Measurements from ENCODE around the gene ABCD2. TPM values are rescaled to one million over a fixed set of nuclear protein-coding genes. Genes with fewer than 3 reads are reported as not detected.

Gene ABCD2
- total and polyA plus RNA-seq, 2 donors (not counting 3 experiments of a cell fraction or from before 2014, with no cell fraction given): not detected

- Histone ChIP-seq H3K9ac (replicated peaks; ENCODE audit: extremely low read depth, insufficient read depth, low read length) (no peak overlapping the region), H3K27me3 (ENCODE audit: control insufficient read depth in 2 of 2, insufficient read depth in 2 of 2, low read length in 2 of 2) (peaks cover 10 to 15% of the 10 kb centered on the region in 2 experiments), H3K4me3 (replicated peaks in 1 of 3; ENCODE audit: insufficient read depth in 1 of 3, low read depth in 1 of 3, low read length in 3 of 3) (peak overlapping the region in 2 of 3 experiments; percentile 40 to 58), H3K4me2 (ENCODE audit: insufficient read depth, low read length) (peak overlapping the region; percentile 84), H3K27ac (ENCODE audit: insufficient read depth, low read depth, low read length) (no peak overlapping the region), H3K9me3 (replicated peaks; ENCODE audit: control insufficient read depth, insufficient read depth, low read length) (no peaks in the 10 kb centered on the region), H2AFZ (ENCODE audit: low read depth, low read length) (peak overlapping the region; percentile 85), H4K20me1 (replicated peaks; ENCODE audit: control insufficient read depth, extremely low read depth, insufficient read depth, low read length) (no peaks in the 10 kb centered on the region), H3K36me3 (ENCODE audit: control insufficient read depth in 2 of 2, extremely low read depth in 1 of 2, insufficient read depth in 2 of 2, low read length in 2 of 2) (no peaks in the 10 kb centered on the region), H3K79me2 (ENCODE audit: control insufficient read depth, insufficient read depth, low read length) (no peaks in the 10 kb centered on the region), H3K4me1 (ENCODE audit: control insufficient read depth, extremely low read depth, insufficient read depth, low read length) (peaks cover 3% of the 10 kb centered on the region), H3K9me1 (replicated peaks; ENCODE audit: control insufficient read depth, extremely low read depth, insufficient read depth, low read length) (no peaks in the 10 kb centered on the region)
- no TSS peak for BruUV-seq (replicated peaks)
- DNase-seq (ENCODE audit: low read depth, low spot score): no peak
- dilution Hi-C loops (cut with MboI; ENCODE audit: extremely low pct_ligation_motif_present, low sequenced_read_pairs): no loop called here
- ChIA-PET CTCF (interaction anchor here (0.7 to 1.9 kb wide), 10 partner anchors 8 to 954 kb away, joined by 3 to 15 read pairs (median 3); no protein-coding TSS in a partner anchor), POLR2A (no interaction called here)
- TF ChIP-seq JUN (IDR thresholded peaks at IDR 0.05; ENCODE audit: borderline replicate concordance, insufficient read depth, insufficient read length, low read depth) (no peak), EZH2 (IDR thresholded peaks at IDR 0.05; ENCODE audit: borderline replicate concordance, low read depth, low read length, severe bottlenecking) (no peak), CTCF (IDR thresholded peaks at IDR 0.05; ENCODE audit: extremely low read depth in 1 of 2, insufficient read depth in 1 of 2, low read depth in 1 of 2, low read length in 2 of 2) (no peak), POLR2AphosphoS5 (IDR thresholded peaks at IDR 0.05; ENCODE audit: insufficient read depth, low read depth, low read length) (no peak), MYC (IDR thresholded peaks at IDR 0.05; ENCODE audit: low read depth, low read length) (no peak), MAX (IDR thresholded peaks at IDR 0.05; ENCODE audit: insufficient read depth, insufficient read length) (no peak)
- intact Hi-C loops (cut with micrococcal nuclease): loop anchor here (5.0 kb wide), 1 partner anchor 177 kb away; the partner anchor contains the start of gene KIF21A
- FAIRE-seq: no peak
Observed at GRCh38 chr12:39619316-39619659, 315 bp downstream of the ABCD2 start.
